Measurements from ENCODE around the gene ANXA8. TPM values are rescaled to one million over a fixed set of nuclear protein-coding genes. Genes with fewer than 3 reads are reported as not detected.

The ANXA8 gene
- total and polyA plus RNA-seq, 5 donors from 2014 or later = not detected

- Mint-ChIP-seq H3K27me3 (peaks cover 4% of the 10 kb centered on the region), H3K4me3 (no peak overlapping the region), H3K4me1 (no peaks in the 10 kb centered on the region), H3K27ac (no peak overlapping the region), H3K36me3 (no peaks in the 10 kb centered on the region), H3K9me3 (peaks cover 0 to 12% (median 5%) of the 10 kb centered on the region in 7 donors)
- Histone ChIP-seq H3K27me3 (ENCODE audit: control insufficient read depth, insufficient read depth, low read length) (no peaks in the 10 kb centered on the region), H3K4me3 (ENCODE audit: low read depth, low read length) (no peak overlapping the region), H3K4me1 (ENCODE audit: control insufficient read depth, insufficient read depth, low read length, poor library complexity, severe bottlenecking) (no peaks in the 10 kb centered on the region), H3K36me3 (ENCODE audit: control insufficient read depth, insufficient read depth, low read length) (no peaks in the 10 kb centered on the region), H3K27ac (ENCODE audit: insufficient read depth, low read length, poor library complexity, severe bottlenecking) (no peak overlapping the region), H3K9me3 (ENCODE audit: control insufficient read depth in 2 of 2, low read length in 2 of 2) (peaks cover 8 to 10% of the 10 kb centered on the region in 2 experiments)
- no peak for DNase-seq
- no peak for ATAC-seq (ENCODE audit: low read depth in 2 of 2)
Measured at GRCh38 chr10:47449979-47450378, 33.9 kb downstream of the ANXA8 start.

GRCh38 chr10:47449102-47449978 lies 34.6 kb downstream of the ANXA8 start:
- Mint-ChIP-seq H3K9me3 (peaks cover 0 to 12% (median 5%) of the 10 kb centered on the region in 7 donors), H3K4me3 (no peak overlapping the region), H3K36me3 (no peaks in the 10 kb centered on the region), H3K27me3 (peaks cover 4% of the 10 kb centered on the region), H3K27ac (no peak overlapping the region), H3K4me1 (no peaks in the 10 kb centered on the region)
- Histone ChIP-seq H3K27me3 (ENCODE audit: control insufficient read depth, insufficient read depth, low read length) (no peaks in the 10 kb centered on the region), H3K4me3 (ENCODE audit: low read depth, low read length) (no peak overlapping the region), H3K9me3 (ENCODE audit: control insufficient read depth in 2 of 2, low read length in 2 of 2) (peaks cover 8 to 10% of the 10 kb centered on the region in 2 experiments), H3K4me1 (ENCODE audit: control insufficient read depth, insufficient read depth, low read length, poor library complexity, severe bottlenecking) (no peaks in the 10 kb centered on the region), H3K36me3 (ENCODE audit: control insufficient read depth, insufficient read depth, low read length) (no peaks in the 10 kb centered on the region), H3K27ac (ENCODE audit: insufficient read depth, low read length, poor library complexity, severe bottlenecking) (no peak overlapping the region)
- ATAC-seq (ENCODE audit: low read depth in 2 of 2) (no peak), DNase-seq (no peak)

GRCh38 chr10:47447705-47448104 lies 36.2 kb downstream of the ANXA8 start:
- no peak overlapping the region for H3K27ac Mint-ChIP-seq
- no peak for DNase-seq
- H3K9me3 Mint-ChIP-seq = peaks cover 0 to 14% (median 10%) of the 10 kb centered on the region in 7 donors
- Histone ChIP-seq H3K27me3 (ENCODE audit: control insufficient read depth, insufficient read depth, low read length) (no peaks in the 10 kb centered on the region), H3K4me1 (ENCODE audit: control insufficient read depth, insufficient read depth, low read length, poor library complexity, severe bottlenecking) (no peaks in the 10 kb centered on the region), H3K9me3 (ENCODE audit: control insufficient read depth in 2 of 2, low read length in 2 of 2) (peaks cover 8 to 10% of the 10 kb centered on the region in 2 experiments), H3K36me3 (ENCODE audit: control insufficient read depth, insufficient read depth, low read length) (no peaks in the 10 kb centered on the region), H3K27ac (ENCODE audit: insufficient read depth, low read length, poor library complexity, severe bottlenecking) (no peak overlapping the region), H3K4me3 (ENCODE audit: low read depth, low read length) (no peak overlapping the region)
- H3K36me3 Mint-ChIP-seq = no peaks in the 10 kb centered on the region
- H3K27me3 Mint-ChIP-seq = peaks cover 4% of the 10 kb centered on the region
- H3K4me3 Mint-ChIP-seq = no peak overlapping the region
- no peaks in the 10 kb centered on the region for H3K4me1 Mint-ChIP-seq
- ATAC-seq (ENCODE audit: low read depth in 2 of 2) = no peak

GRCh38 chr10:47447209-47447608 lies 36.7 kb downstream of the ANXA8 start:
- peaks cover 8 to 10% of the 10 kb centered on the region in 2 experiments for H3K9me3 ChIP-seq (ENCODE audit: control insufficient read depth in 2 of 2, low read length in 2 of 2)
- no peak for ATAC-seq (ENCODE audit: low read depth in 2 of 2)
- no peak overlapping the region for H3K27ac ChIP-seq (ENCODE audit: insufficient read depth, low read length, poor library complexity, severe bottlenecking)
- H3K4me1 ChIP-seq (ENCODE audit: control insufficient read depth, insufficient read depth, low read length, poor library complexity, severe bottlenecking) = no peaks in the 10 kb centered on the region
- no peaks in the 10 kb centered on the region for H3K27me3 ChIP-seq (ENCODE audit: control insufficient read depth, insufficient read depth, low read length)
- no peak overlapping the region for H3K4me3 ChIP-seq (ENCODE audit: low read depth, low read length)
- H3K9me3 Mint-ChIP-seq = peaks cover 0 to 14% (median 10%) of the 10 kb centered on the region in 7 donors
- peaks cover 4% of the 10 kb centered on the region for H3K27me3 Mint-ChIP-seq
- no peak overlapping the region for H3K4me3 Mint-ChIP-seq
- no peaks in the 10 kb centered on the region for H3K36me3 ChIP-seq (ENCODE audit: control insufficient read depth, insufficient read depth, low read length)
- no peak for DNase-seq
- no peak overlapping the region for H3K27ac Mint-ChIP-seq
- H3K36me3 Mint-ChIP-seq = no peaks in the 10 kb centered on the region
- H3K4me1 Mint-ChIP-seq = no peaks in the 10 kb centered on the region

GRCh38 chr10:47445720-47446119 lies 38.2 kb downstream of the ANXA8 start:
- H3K27me3 Mint-ChIP-seq = peaks cover 6% of the 10 kb centered on the region
- Histone ChIP-seq H3K9me3 (ENCODE audit: control insufficient read depth in 2 of 2, low read length in 2 of 2) (peaks cover 8 to 10% of the 10 kb centered on the region in 2 experiments), H3K27me3 (ENCODE audit: control insufficient read depth, insufficient read depth, low read length) (no peaks in the 10 kb centered on the region), H3K4me1 (ENCODE audit: control insufficient read depth, insufficient read depth, low read length, poor library complexity, severe bottlenecking) (no peaks in the 10 kb centered on the region), H3K4me3 (ENCODE audit: low read depth, low read length) (no peak overlapping the region), H3K36me3 (ENCODE audit: control insufficient read depth, insufficient read depth, low read length) (no peaks in the 10 kb centered on the region), H3K27ac (ENCODE audit: insufficient read depth, low read length, poor library complexity, severe bottlenecking) (no peak overlapping the region)
- no peaks in the 10 kb centered on the region for H3K4me1 Mint-ChIP-seq
- peaks cover 0 to 14% (median 12%) of the 10 kb centered on the region in 7 donors for H3K9me3 Mint-ChIP-seq
- ATAC-seq (ENCODE audit: low read depth in 2 of 2) (no peak), DNase-seq (no peak)
- H3K4me3 Mint-ChIP-seq = no peak overlapping the region
- no peak overlapping the region for H3K27ac Mint-ChIP-seq
- no peaks in the 10 kb centered on the region for H3K36me3 Mint-ChIP-seq

GRCh38 chr10:47444047-47444446 lies 39.9 kb downstream of the ANXA8 start:
- no peaks in the 10 kb centered on the region for H3K4me1 Mint-ChIP-seq
- H3K4me3 ChIP-seq (ENCODE audit: low read depth, low read length) = no peak overlapping the region
- ATAC-seq (ENCODE audit: low read depth in 2 of 2) (no peak), DNase-seq (no peak)
- H3K27me3 Mint-ChIP-seq = peaks cover 6% of the 10 kb centered on the region
- H3K4me1 ChIP-seq (ENCODE audit: control insufficient read depth, insufficient read depth, low read length, poor library complexity, severe bottlenecking) = no peaks in the 10 kb centered on the region
- H3K36me3 ChIP-seq (ENCODE audit: control insufficient read depth, insufficient read depth, low read length) = no peaks in the 10 kb centered on the region
- no peak overlapping the region for H3K4me3 Mint-ChIP-seq
- H3K27ac ChIP-seq (ENCODE audit: insufficient read depth, low read length, poor library complexity, severe bottlenecking) = no peak overlapping the region
- peaks cover 10 to 11% of the 10 kb centered on the region in 2 experiments for H3K9me3 ChIP-seq (ENCODE audit: control insufficient read depth in 2 of 2, low read length in 2 of 2)
- no peak overlapping the region for H3K27ac Mint-ChIP-seq
- H3K36me3 Mint-ChIP-seq = no peaks in the 10 kb centered on the region
- H3K9me3 Mint-ChIP-seq = peaks cover 0 to 14% (median 12%) of the 10 kb centered on the region in 7 donors
- H3K27me3 ChIP-seq (ENCODE audit: control insufficient read depth, insufficient read depth, low read length) = peaks cover 4% of the 10 kb centered on the region

GRCh38 chr10:47443145-47443544 lies 40.8 kb downstream of the ANXA8 start:
- H3K4me1 Mint-ChIP-seq = no peaks in the 10 kb centered on the region
- H3K9me3 Mint-ChIP-seq = peaks cover 0 to 18% (median 12%) of the 10 kb centered on the region in 7 donors
- H3K27me3 Mint-ChIP-seq = peaks cover 6% of the 10 kb centered on the region

GRCh38 chr10:47442351-47442750 lies 41.6 kb downstream of the ANXA8 start:
- no peaks in the 10 kb centered on the region for H3K36me3 ChIP-seq (ENCODE audit: control insufficient read depth, insufficient read depth, low read length)
- Mint-ChIP-seq H3K27me3 (peaks cover 6% of the 10 kb centered on the region), H3K27ac (no peak overlapping the region), H3K36me3 (no peaks in the 10 kb centered on the region), H3K4me1 (no peaks in the 10 kb centered on the region), H3K9me3 (peaks cover 0 to 18% (median 12%) of the 10 kb centered on the region in 7 donors), H3K4me3 (no peak overlapping the region)
- peaks cover 15 to 16% of the 10 kb centered on the region in 2 experiments for H3K9me3 ChIP-seq (ENCODE audit: control insufficient read depth in 2 of 2, low read length in 2 of 2)
- DNase-seq = no peak
- no peaks in the 10 kb centered on the region for H3K4me1 ChIP-seq (ENCODE audit: control insufficient read depth, insufficient read depth, low read length, poor library complexity, severe bottlenecking)
- H3K4me3 ChIP-seq (ENCODE audit: low read depth, low read length) = no peak overlapping the region
- no peak overlapping the region for H3K27ac ChIP-seq (ENCODE audit: insufficient read depth, low read length, poor library complexity, severe bottlenecking)
- peaks cover 7% of the 10 kb centered on the region for H3K27me3 ChIP-seq (ENCODE audit: control insufficient read depth, insufficient read depth, low read length)
- ATAC-seq (ENCODE audit: low read depth in 2 of 2) = no peak

More at GRCh38 chr10:47443145-47443544, 40.8 kb downstream of the ANXA8 start:
- Histone ChIP-seq H3K9me3 (ENCODE audit: control insufficient read depth in 2 of 2, low read length in 2 of 2) (peaks cover 15 to 16% of the 10 kb centered on the region in 2 experiments), H3K27me3 (ENCODE audit: control insufficient read depth, insufficient read depth, low read length) (peaks cover 7% of the 10 kb centered on the region), H3K27ac (ENCODE audit: insufficient read depth, low read length, poor library complexity, severe bottlenecking) (no peak overlapping the region), H3K4me3 (ENCODE audit: low read depth, low read length) (no peak overlapping the region), H3K4me1 (ENCODE audit: control insufficient read depth, insufficient read depth, low read length, poor library complexity, severe bottlenecking) (no peaks in the 10 kb centered on the region), H3K36me3 (ENCODE audit: control insufficient read depth, insufficient read depth, low read length) (no peaks in the 10 kb centered on the region)
- DNase-seq (no peak), ATAC-seq (ENCODE audit: low read depth in 2 of 2) (no peak)
- Mint-ChIP-seq H3K36me3 (no peaks in the 10 kb centered on the region), H3K27ac (no peak overlapping the region), H3K4me3 (no peak overlapping the region)
